HG03469 (cell line): ENCODE results near the gene CLEC16A.
"Not testable (repeated sequence)": the region's sequence is repeated elsewhere in the genome, so short reads cannot be mapped to it uniquely, and the experiment has no call there.

Source experiments
- ATAC-seq: cut with Tn5 transposase; IDR thresholded peaks from one replicate; pipeline ENCODE4 v1.9.1; 2021; ENCODE audit warnings: mild to moderate bottlenecking, moderate library complexity, moderate number of reproducible peaks; ENCODE audit not compliant: unreplicated experiment

Gene CLEC16A

GRCh38 chr16:10965440-10966061 lies 21.2 kb downstream of the CLEC16A start:
- peak; percentile 53 for ATAC-seq

GRCh38 chr16:10966129-10966528 lies 21.8 kb downstream of the CLEC16A start:
- no peak for ATAC-seq

- ATAC-seq, result not testable (repeated sequence)
These were observed 22.2 kb downstream of the CLEC16A start for GRCh38 chr16:10966559-10966958.

DNA sequence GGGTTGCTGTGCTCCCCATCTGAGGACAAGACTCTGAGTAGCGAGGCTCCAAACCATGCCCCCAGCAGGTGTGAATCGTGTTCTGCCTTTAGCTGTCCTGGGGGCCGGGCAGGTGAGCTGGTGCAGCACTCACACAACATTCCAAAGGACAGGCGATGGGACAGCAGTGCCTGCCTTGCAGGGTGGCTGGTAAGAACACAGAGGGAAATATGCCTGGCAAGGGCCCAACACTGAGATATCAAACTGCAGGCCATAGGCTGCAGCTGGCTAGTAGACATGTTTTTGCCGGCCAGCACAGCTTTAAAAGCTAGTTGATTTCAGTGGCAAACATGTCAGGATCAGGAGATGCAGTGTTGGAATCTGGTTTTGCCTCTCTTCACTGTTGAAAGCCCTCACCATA lies 23.6 kb downstream of the CLEC16A start:
- ATAC-seq, result no peak

DNA sequence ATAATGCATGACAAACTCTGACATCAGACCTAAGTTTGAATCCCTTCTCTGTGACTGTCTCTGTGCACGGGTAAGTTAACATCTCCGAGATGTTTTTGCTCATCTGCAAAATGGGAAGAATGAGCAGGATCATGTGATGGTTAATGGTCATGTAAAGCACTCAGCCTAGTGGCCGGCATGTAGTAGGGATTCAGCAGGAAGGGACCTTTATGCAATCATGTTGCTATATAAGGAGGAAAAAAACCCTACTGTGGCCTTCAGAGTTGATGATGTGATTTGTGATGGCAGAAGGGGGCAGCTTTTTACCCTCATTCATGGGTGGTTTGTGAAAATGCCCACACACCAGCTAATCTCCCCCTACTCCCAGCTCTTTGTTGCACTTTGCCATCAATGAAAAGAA lies 24.1 kb downstream of the CLEC16A start:
- ATAC-seq, result no peak

DNA sequence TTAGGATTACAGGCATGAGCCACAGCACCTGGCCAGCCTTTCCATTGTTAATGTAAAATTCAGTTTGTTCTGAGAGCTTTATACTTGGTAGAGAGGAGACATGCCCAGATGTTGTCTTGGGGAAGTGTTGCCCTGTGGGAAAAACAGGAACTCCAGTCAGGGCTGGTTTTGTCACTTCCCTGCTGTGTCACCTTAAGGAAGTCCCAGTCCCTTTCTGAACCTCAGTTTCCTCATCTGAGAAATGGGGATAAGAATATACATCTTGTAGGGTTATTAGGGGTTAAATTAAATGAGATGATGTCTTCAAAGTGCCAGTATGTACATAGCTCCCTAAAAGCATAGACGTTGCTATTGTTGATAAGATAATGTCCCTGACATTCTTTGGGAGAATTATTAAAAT lies 25.3 kb downstream of the CLEC16A start:
- no peak for ATAC-seq

- no peak for ATAC-seq
These were observed 25.7 kb downstream of the CLEC16A start for GRCh38 chr16:10970065-10970464.

DNA sequence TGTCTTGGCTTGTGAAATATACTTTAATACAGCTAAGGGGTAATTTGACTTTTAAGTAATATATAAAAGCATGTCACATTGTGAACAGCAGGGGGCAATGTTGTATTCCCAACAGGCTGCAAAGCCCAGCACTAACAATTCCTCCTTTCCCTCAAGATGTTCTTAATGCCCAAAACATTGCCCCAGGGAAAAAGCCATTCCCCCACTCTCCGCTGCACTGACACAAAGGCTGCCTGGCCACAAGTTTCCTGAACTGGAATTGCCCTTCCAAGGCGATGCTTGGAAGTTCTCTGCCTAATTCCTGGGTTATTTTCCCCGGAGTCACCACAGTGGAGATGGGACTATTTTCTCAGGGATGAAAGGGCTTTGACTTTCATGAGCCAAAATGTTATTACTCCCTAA lies 27.2 kb downstream of the CLEC16A start:
- ATAC-seq, result no peak

DNA sequence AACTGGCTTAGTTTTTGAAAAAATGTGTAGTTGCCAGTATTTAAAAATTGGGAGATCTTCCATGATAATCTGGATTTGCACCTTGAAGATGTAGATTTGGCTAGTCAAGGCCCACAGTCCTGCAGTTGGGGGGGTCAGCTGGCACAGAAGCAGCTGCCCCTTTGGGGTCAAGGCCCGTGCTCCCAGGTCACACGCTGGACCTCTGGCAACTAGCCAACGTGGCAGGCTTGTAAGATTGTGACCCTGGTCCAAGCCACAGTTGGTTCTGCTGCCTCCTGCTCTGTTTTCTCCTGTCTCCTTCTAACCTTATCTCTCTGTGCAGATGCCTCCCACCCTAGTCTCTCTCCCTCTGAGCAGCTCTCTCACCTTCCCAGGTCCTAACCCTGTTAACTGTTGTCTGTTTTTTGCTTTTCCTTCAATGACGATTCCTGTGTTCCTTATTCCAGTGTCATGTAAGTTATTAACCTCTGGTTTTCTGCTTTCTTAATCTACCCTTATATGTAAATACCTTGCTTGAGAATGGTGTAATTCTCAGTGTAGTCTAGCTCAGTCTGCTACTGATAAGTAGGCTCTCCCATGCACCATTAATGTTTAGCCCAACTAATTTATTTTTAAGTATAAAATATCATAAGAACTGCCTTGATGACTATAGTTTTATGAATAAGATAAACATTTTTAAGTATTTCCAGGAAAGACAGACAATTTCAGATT lies 27.9 kb downstream of the CLEC16A start:
- ATAC-seq, result no peak

DNA sequence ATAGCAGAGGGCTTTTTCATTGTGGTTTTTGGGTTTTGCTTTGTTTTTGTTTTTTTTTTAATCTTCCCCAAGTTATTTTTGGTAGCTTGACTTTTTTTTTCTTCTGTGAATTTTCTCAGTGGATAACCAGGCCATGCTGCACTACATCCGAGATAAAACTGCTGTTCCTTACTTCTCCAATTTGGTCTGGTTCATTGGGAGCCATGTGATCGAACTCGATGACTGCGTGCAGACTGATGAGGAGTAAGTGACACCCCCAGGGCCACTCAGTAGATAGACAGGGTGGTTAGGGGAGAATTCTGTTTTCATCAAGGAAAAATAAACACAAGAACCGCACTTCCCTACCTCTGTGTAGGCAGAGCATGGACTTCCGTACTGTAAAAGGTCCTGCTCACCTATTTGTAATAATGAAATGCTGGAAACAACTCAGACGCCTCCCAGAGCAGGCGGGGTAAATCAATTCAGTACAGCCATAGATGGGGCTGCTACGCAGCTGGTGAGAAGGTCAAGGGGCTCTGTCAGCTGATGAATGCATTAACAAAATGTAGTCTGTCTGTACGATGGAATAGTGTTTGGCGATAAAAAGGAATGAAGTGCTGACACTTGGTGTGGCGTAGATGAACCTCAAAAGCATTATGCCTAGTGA lies 28.6 kb downstream of the CLEC16A start:
- ATAC-seq, result no peak

DNA sequence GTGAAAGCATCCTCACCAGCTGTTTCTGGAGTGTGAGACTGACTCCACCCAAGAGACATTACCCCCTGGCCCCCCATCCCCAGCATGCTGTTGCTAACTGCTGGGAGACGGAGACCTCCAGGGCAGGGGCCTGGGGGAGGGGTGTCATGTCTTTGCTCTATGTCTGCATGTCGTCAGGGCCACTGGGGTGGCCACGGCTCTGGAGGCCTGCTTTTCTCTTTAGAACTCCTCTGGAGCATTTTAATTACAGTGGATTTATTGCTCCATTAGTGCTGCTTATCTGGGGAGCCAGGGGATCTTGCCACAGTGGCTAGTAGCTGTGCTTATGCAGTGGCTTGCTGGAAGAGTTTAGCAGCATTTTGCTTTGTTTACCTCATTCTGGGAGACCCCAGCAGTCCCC lies 32.3 kb downstream of the CLEC16A start:
- ATAC-seq, result no peak

DNA sequence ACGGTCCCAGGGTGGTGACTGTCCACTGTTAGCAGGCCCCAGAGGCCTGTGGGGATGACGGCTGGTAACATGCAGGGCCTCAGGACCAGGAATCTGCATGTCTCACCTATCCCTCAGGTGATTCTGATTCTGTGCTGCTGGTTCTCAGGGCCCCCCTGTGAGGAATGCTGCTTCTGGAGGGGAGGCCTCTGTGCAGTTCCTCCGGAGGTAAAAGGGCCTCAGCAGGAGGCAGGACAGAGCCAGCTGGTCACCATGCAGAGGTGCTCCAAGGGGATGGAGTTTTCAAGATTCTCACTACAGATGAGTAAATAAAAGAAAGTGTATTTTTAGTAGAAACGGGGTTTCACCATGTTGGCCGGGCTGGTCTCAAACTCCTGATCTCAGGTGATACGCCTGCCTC lies 33.8 kb downstream of the CLEC16A start:
- ATAC-seq, result no peak

DNA sequence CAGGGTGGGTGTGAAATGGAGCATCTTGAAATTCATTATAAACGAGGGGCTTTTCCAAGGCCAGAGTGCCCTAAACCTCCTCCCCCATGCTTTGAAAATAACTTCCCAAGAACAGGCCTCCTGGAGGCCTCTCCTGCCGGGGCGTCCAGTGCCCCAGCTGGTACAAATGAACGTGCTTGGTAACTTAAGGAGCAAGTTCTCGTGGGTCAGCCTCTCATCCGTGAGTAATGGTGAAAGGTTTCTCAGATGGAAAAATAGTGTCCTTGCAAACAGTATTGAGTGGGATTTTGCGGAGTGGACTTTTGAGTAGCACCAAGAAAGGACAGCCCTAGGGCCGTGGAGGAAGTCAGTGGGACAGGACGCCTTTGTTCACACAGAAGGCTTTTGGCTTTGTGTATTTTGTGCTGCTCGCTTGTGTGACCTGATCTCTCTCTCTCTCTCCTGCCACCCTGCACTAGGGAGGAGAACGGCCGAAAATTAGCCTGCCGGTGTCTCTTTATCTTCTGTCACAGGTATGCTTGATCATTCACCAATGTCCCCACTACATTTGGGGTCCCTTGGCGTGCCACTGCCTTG lies 34.6 kb downstream of the CLEC16A start:
- ATAC-seq, result no peak

- no peak for ATAC-seq
These were observed 35.6 kb downstream of the CLEC16A start for GRCh38 chr16:10979717-10980601.

GRCh38 chr16:10980813-10981212 lies 36.4 kb downstream of the CLEC16A start:
- no peak for ATAC-seq

DNA sequence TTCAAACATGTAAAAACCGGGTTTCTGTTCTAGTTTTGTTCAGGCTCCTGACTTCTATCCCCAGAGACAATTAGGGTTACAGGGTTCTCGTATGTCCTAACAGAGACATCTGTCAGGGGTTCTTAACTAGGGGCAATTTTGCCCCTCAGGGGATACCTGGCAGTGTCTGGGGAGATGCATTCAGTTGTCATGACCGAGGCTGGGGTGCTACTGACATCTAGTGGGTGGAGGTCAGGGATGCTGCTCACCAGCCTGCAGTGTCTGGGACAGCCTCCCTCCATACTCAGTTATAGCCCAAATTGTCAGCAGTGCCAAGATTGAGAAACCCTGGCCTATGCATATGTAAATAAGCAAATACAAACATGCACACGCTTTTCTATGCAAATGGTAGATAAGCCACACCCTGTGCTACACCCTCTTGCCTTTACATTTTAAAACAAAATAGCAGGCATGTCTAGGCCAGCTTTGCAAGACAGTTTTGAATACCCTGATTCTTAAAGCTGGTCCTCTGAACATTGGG lies 37.4 kb downstream of the CLEC16A start:
- ATAC-seq, result peak; percentile 60

- peak; percentile 50 for ATAC-seq
These were observed 38.2 kb downstream of the CLEC16A start for GRCh38 chr16:10982465-10983150.

DNA sequence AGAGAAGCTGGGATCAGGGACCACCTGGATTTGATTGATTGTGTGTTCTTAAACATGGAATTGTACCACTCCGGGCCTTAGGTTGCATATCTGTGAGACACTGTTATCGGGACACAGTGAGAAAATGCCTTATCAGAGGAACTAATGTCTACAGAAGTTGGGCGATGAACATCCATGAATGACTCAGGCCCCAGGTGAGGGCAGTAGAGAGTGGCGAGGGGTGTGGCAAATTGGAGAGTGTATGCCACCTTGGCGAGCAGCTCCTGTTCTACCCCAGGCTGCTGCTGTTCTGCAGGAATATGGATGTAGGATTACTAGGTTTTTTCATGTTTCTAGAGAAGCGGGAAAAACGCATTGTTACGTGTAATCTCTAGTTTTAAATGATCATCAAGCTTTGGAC lies 38.8 kb downstream of the CLEC16A start:
- no peak for ATAC-seq

GRCh38 chr16:10984509-10984908 lies 40.1 kb downstream of the CLEC16A start:
- ATAC-seq, result no peak
